NB4 (cell line): ENCODE results near the gene GSS.

Experiments
- CTCF ChIP-seq: IDR thresholded peaks from one replicate; pipeline ENCODE4 v1.5.1; 2012; ENCODE audit warnings: low read depth, low read length
- MYC ChIP-seq: IDR thresholded peaks from 2 replicates; pipeline ENCODE4 v1.6.1; 2011; ENCODE audit warnings: low read depth, low read length
- POLR2A ChIP-seq: IDR thresholded peaks from 2 replicates; pipeline ENCODE4 v1.6.1; 2011; ENCODE audit warnings: mild to moderate bottlenecking; ENCODE audit not compliant: insufficient read length; ENCODE audit errors: extremely low read depth

DNA sequence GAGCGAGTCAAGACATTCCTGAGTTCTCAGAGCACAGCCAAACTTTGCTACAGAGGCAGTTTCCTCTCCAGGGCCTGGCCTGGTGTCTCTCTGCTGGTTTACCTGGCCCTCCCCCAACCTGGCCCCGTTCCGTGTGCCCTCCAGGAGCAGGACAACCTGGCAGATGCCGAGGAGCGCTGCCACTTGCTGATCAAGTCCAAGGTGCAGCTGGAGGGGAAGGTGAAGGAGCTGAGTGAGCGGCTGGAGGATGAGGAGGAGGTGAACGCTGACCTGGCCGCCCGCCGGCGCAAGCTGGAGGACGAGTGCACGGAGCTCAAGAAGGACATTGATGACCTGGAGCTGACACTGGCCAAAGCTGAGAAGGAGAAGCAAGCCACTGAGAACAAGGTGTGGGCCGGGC, 39.6 kb upstream of the GSS start:
- TF ChIP-seq CTCF (no peak), POLR2A (no peak), MYC (no peak)
